Stimulated activated CD4-positive, alpha-beta T cell treated with anti-CD3 and anti-CD28 coated beads, Interleukin-4, amount 100 ng/mL, for 4 hours (primary cell): ENCODE measurements around the gene HSPA9.

Source experiments
- DNase-seq, 2 experiments: peaks; one replicate each; pipeline ENCODE4 v3.0.0-alpha.2; 2020

Gene HSPA9

GRCh38 chr5:138575194-138576015 lies at the start of gene HSPA9:
HSPA9 (minus strand) TSS chr5:138575401; CDS start chr5:138575318, 83 bp downstream.
- peak; percentile 90 to 98 for DNase-seq

- no peak for DNase-seq
These were observed 47.9 kb upstream of the HSPA9 start for GRCh38 chr5:138623053-138623452.

GRCh38 chr5:138622051-138622450 lies 46.9 kb upstream of the HSPA9 start:
- no peak for DNase-seq

- no peak for DNase-seq
These were observed 45.5 kb upstream of the HSPA9 start for GRCh38 chr5:138620663-138621224.

GRCh38 chr5:138616508-138616907 lies 41.3 kb upstream of the HSPA9 start:
- DNase-seq, result no peak

- no peak for DNase-seq
These were observed 40.3 kb upstream of the HSPA9 start for GRCh38 chr5:138615461-138615860.

GRCh38 chr5:138611678-138612218 lies 36.5 kb upstream of the HSPA9 start:
- no peak for DNase-seq

- DNase-seq, result no peak
These were observed 35.9 kb upstream of the HSPA9 start for GRCh38 chr5:138610918-138611677.

GRCh38 chr5:138610415-138610917 lies 35.3 kb upstream of the HSPA9 start:
- DNase-seq, result no peak

- no peak for DNase-seq
These were observed 31.3 kb upstream of the HSPA9 start for GRCh38 chr5:138606378-138607064.

GRCh38 chr5:138605254-138605972 lies 30.2 kb upstream of the HSPA9 start:
- no peak for DNase-seq

- DNase-seq, result no peak
These were observed 29.1 kb upstream of the HSPA9 start for GRCh38 chr5:138604176-138604785.

GRCh38 chr5:138603249-138603920 lies 28.2 kb upstream of the HSPA9 start:
- DNase-seq, result no peak

- DNase-seq, result no peak
These were observed 27.3 kb upstream of the HSPA9 start for GRCh38 chr5:138602371-138603000.

GRCh38 chr5:138601444-138601843 lies 26.2 kb upstream of the HSPA9 start:
- no peak for DNase-seq

GRCh38 chr5:138600446-138600845 lies 25.2 kb upstream of the HSPA9 start:
- no peak for DNase-seq

- DNase-seq, result no peak
These were observed 22.6 kb upstream of the HSPA9 start for GRCh38 chr5:138597661-138598400.

GRCh38 chr5:138596105-138596881 lies 21.1 kb upstream of the HSPA9 start:
- no peak for DNase-seq
